GM21737 (cell line): ENCODE results near the gene B4GALNT2.
"Not testable (repeated sequence)": the region's sequence is repeated elsewhere in the genome, so short reads cannot be mapped to it uniquely, and the experiment has no call there.

Experiments used
- ATAC-seq: cut with Tn5 transposase; IDR thresholded peaks from one replicate; pipeline ENCODE4 v1.9.1; 2021; ENCODE audit warnings: mild to moderate bottlenecking, moderate library complexity; ENCODE audit not compliant: unreplicated experiment

Gene B4GALNT2

GRCh38 chr17:49170711-49171110 lies 38.1 kb downstream of the B4GALNT2 start:
- ATAC-seq: not testable (repeated sequence)

DNA sequence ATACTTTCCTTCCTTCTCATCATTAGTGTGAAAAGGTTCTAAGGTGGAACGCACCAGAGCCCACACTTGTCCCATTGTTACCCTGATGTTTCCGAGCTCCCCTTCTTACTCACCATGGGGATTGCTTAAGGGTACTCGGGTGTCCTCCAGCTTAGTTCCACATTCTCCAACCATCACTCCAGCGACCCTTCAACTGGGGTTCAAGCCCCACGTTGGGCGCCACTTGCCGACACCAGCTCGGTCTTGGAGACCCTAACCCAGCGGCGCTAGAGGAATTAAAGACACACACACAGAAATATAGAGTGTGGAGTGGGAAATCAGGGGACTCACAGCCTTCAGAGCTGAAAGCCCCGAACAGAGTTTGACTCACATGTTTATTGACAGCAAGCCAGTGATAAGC lies 43.4 kb downstream of the B4GALNT2 start:
- not testable (repeated sequence) for ATAC-seq

GRCh38 chr17:49180303-49180702 lies 47.7 kb downstream of the B4GALNT2 start:
- ATAC-seq: no peak

GRCh38 chr17:49180998-49181635 lies 48.5 kb downstream of the B4GALNT2 start:
- ATAC-seq: no peak

GRCh38 chr17:49183341-49183740 lies 50.8 kb downstream of the B4GALNT2 start:
- no peak for ATAC-seq

- no peak for ATAC-seq
Measured at GRCh38 chr17:49183801-49184200, 51.2 kb downstream of the B4GALNT2 start.

DNA sequence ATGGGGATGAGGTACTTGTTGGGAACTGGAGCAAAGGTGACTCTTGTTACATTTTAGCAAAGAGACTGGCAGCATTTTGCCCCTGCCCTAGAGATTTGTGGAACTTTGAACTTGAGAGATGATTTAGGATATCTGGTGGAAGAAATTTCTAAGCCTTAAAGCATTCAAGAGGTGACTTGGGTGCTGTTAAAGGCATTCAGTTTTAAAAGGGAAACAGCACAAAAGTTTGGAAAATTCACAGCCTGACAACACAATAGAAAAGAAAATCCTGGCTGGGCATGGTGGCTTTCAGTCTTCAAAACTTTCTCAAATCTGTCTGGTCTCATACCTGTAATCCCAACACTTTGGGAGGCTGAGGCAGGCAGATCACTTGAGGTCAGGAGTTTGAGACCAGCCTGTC lies 52.0 kb downstream of the B4GALNT2 start:
- ATAC-seq: not testable (repeated sequence)

- not testable (repeated sequence) for ATAC-seq
Measured at GRCh38 chr17:49185381-49185780, 52.8 kb downstream of the B4GALNT2 start.

- ATAC-seq: no peak
Measured at GRCh38 chr17:49187301-49187700, 54.7 kb downstream of the B4GALNT2 start.

GRCh38 chr17:49190932-49191331 lies 58.4 kb downstream of the B4GALNT2 start:
- no peak for ATAC-seq

DNA sequence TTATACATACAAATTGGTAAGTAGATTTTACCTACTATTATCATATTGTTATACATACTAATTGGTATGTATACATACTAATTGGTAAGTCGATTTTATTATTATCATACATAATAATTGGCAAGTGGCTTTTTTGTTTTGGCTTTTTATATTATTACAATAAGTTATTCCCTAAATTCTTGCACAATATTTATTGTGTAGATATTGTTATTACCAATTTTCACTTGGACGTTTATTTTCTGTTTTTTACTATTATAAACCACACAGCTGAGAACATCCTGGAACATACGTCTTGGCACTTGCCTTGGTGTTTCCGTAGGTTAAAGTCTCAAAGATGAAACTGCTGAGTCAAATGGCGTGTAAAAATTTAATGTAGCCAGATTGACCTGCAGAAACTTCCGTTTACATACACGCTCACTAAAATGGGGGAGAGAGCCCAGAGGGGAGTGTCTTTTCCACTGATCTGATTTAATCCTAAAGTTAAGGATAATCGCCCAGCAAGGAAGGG lies 58.9 kb downstream of the B4GALNT2 start:
- ATAC-seq: peak; percentile 9

DNA sequence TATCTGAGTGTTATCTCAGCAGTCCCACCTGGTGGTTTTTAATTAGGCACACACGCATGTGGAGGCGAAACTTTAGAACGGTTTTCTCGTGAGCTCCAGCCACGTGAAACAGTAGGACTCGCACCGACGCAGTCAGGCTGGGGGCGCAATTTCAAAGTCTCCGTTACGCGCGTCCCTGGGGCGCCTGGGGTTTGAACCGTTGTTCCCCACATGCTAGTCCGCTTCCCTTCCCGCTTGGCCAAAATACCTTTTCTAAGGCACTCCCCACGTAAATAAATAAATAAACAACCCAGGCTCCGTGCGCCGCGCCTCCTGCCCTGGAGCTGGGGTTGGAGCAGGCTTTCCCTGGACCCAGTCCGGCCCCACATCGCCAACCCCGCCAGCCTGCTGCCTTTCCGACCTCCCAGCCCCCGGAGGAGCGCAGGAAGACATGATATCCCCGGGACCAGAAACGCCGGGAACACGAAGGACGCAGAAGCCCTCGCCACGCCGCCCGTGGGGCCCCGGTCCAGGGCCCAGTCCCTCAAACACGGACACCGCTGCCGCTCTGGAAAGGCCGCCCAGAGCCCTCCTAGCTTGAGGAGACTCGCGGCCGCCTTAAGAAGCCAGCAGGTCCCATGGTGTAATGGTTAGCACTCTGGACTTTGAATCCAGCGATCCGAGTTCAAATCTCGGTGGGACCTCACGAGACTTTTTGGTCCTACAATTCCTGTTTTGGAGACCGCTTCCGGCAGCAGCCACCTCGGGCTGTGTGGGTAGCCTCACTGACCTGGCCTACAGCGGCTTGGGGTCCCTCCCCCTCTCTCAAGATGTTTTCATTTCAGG lies 59.6 kb downstream of the B4GALNT2 start:
- ATAC-seq: peak; percentile 37

- ATAC-seq: no peak
Measured at GRCh38 chr17:49193513-49194296, 61.1 kb downstream of the B4GALNT2 start.

DNA sequence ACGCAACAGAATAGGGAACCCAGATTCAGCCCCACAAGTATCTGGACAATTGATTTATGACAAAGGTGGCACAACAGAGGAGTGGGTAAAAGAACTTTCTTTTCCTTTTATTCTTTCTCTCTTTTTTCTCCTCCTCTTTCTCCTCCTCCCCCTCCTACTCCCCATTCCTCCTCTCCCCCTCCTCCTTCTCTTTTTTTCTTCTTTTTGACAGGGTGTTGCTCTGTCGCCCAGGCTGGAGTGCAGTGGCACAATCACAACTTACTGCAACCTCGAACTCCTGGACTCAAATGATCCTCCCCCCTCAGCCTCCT lies 61.7 kb downstream of the B4GALNT2 start:
- no peak for ATAC-seq

- ATAC-seq: no peak
Measured at GRCh38 chr17:49195751-49196150, 63.2 kb downstream of the B4GALNT2 start.

DNA sequence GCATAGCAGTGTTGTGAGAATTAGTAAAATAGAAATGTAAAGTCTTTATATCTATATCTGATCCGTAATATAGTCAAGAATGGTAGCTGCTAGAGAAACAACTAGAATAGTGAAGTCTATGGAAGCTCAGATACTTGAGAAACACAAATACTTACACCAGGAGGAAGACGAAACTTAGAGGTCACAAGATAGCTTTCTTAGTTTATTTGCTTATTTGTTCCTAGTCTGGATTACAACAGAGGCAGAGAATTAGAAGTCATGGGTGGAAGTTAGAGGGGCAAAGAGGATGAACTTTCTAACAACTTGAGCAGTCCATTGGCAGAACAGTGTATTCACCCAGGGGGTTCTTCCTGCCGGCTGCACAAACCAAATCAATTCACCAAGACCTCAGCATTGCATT lies 64.0 kb downstream of the B4GALNT2 start:
- ATAC-seq: no peak

GRCh38 chr17:49197346-49197998 lies 64.9 kb downstream of the B4GALNT2 start:
- no peak for ATAC-seq

- ATAC-seq: no peak
Measured at GRCh38 chr17:49198211-49198610, 65.6 kb downstream of the B4GALNT2 start.

GRCh38 chr17:49200423-49201083 lies 68.0 kb downstream of the B4GALNT2 start:
- no peak for ATAC-seq

DNA sequence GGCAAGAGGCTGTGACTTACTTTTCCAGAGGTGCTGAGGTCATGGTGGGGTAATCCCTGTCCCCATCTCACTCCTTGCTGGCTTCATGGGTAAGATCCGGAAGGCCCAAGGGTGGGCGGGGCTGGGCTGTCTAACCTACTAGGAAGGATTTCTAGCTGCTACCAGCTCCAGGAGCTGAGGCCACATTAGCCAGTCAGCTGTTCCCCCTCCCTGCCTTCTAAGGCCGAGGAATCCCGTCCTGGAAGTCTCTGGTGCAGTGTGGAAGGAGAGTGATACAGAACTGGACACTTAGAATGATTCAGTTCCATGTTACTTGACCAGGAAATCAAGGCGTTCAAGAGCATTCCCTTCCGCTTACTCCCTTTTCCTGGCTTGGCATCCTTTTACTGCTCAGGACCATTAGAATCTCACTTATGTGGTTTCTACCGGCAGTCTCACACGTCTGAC lies 68.9 kb downstream of the B4GALNT2 start:
- no peak for ATAC-seq
